Kidney (tissue), 14 donors: ENCODE data around the gene CUEDC1. TPM values are rescaled to one million over a fixed set of nuclear protein-coding genes. Genes with fewer than 3 reads are reported as not detected.

Experiments used
- DNase-seq, 5 donors: peaks; one replicate each; pipeline ENCODE4 v3.0.0-alpha.2; 2013 to 2020
- FAIRE-seq: peaks from 2 replicates; lab custom pipeline; 2012; peaks lifted over from hg19 to GRCh38; lab: Jason Lieb, UNC
- H3K27ac ChIP-seq, 2 donors: one replicate each; pipeline ENCODE4 v1.7.0; 2013; ENCODE audit warnings: low read depth in 2 of 2, low read length in 2 of 2, inconsistent platforms in 1 of 2
- H3K27me3 ChIP-seq: one replicate; pipeline ENCODE4 v1.7.1; 2013; ENCODE audit warnings: low read length, inconsistent platforms; ENCODE audit not compliant: control insufficient read depth, insufficient read depth
- H3K36me3 ChIP-seq, 3 donors: one replicate each; pipeline versions ENCODE4 v1.7.0 to v1.7.1; 2013; ENCODE audit warnings: low read length in 3 of 3, control low read depth in 1 of 3, inconsistent platforms in 1 of 3; ENCODE audit not compliant: insufficient read depth in 3 of 3, control insufficient read depth in 2 of 3
- H3K4me1 ChIP-seq, 3 donors: one replicate each; pipeline versions ENCODE4 v1.7.0 to v1.7.1; 2013; ENCODE audit warnings: low read length in 3 of 3, inconsistent platforms in 1 of 3, low read depth in 1 of 3; ENCODE audit not compliant: control insufficient read depth in 2 of 3, insufficient read depth in 2 of 3
- H3K4me3 ChIP-seq, 3 donors: one replicate each; pipeline versions ENCODE4 v1.7.0 to v1.8.1; 2013; ENCODE audit warnings: low read length in 3 of 3, control low read depth in 1 of 3, inconsistent platforms in 1 of 3
- H3K9ac ChIP-seq, 3 donors: one replicate each; pipeline versions ENCODE4 v1.7.0 to v1.7.1; 2013; ENCODE audit warnings: low read length in 3 of 3, control low read depth in 1 of 3, inconsistent platforms in 1 of 3
- H3K9me3 ChIP-seq, 3 donors: one replicate each; pipeline versions ENCODE4 v1.7.0 to v1.7.1; 2013; ENCODE audit warnings: low read length in 3 of 3, control low read depth in 1 of 3, inconsistent platforms in 1 of 3; ENCODE audit not compliant: control insufficient read depth in 2 of 3, insufficient read depth in 1 of 3
- CTCF ChIP-seq: IDR thresholded peaks from 3 replicates; pipeline ENCODE4 v1.5.1; 2012; ENCODE audit warnings: mild to moderate bottlenecking, moderate library complexity, borderline replicate concordance; ENCODE audit not compliant: insufficient read depth; ENCODE audit errors: extremely low read depth
- intact Hi-C: fragments of 100-400 bp; cut with DNase I; formaldehyde crosslinking; loops from one replicate; pipeline ENCODE4 v1.11.1; 2022
- polyA plus RNA-seq: library from polyadenylated mRNA; stranded (reverse); fragments of 350-450 nt; fragmentation: Illumina TruSeq; extraction: RNeasy Lipid Tissue Mini Kit (QIAGEN cat#74804); gene quantifications from one replicate; pipeline ENCODE4 v1.2.3, GENCODE V29; 2014; ENCODE audit warnings: low read depth, low replicate concordance; ENCODE audit not compliant: insufficient read depth
- total RNA-seq: library from RNA; stranded (reverse); fragmentation: NEBNext Ultra II Directional; extraction: Animal tissue kit (Norgen Biotek cat#: 25700); gene quantifications from one replicate; pipeline ENCODE4 v1.2.1, GENCODE V29; 2021
- donor health status: control.
- donor health status: control.
- donor health status: control.
- donor health status: control.
- donor health status: control.
- donor health status: DM: yes; HTN: yes; CAD: no.
- donor health status: Normal renal cell carcinoma (clear cell type).

The CUEDC1 gene
- total and polyA plus RNA-seq, 2 donors from 2014 or later = 33.0 to 52.3 TPM

GRCh38 chr17:57953705-57954396 is 1.4 kb downstream of the CUEDC1 start:
- no peaks in the 10 kb centered on the region for H3K9me3 ChIP-seq
- H3K9ac ChIP-seq = peak overlapping the region; percentile 22 to 68 (median 29)
- H3K36me3 ChIP-seq = no peaks in the 10 kb centered on the region
- TF ChIP-seq CTCF = no peak
- H3K4me3 ChIP-seq = peak overlapping the region; percentile 44 to 55 (median 50)
- peaks cover 0 to 41% (median 16%) of the 10 kb centered on the region in 3 donors for H3K4me1 ChIP-seq
- H3K27me3 ChIP-seq = no peaks in the 10 kb centered on the region
- DNase-seq = peak in 1 of 5 donors; percentile 54
- FAIRE-seq = no peak
- intact Hi-C loops = no loop called here
- peak overlapping the region; percentile 92 to 96 for H3K27ac ChIP-seq

- intact Hi-C loops = no loop called here
- Histone ChIP-seq H3K27me3 (no peaks in the 10 kb centered on the region), H3K9ac (no peak overlapping the region), H3K4me1 (peaks cover 3 to 46% (median 22%) of the 10 kb centered on the region in 3 donors), H3K4me3 (no peak overlapping the region), H3K36me3 (no peaks in the 10 kb centered on the region), H3K27ac (peak overlapping the region; percentile 92 to 96), H3K9me3 (no peaks in the 10 kb centered on the region)
- no peak for TF ChIP-seq CTCF
- DNase-seq (no peak), FAIRE-seq (no peak)
These were observed 2.0 kb downstream of the CUEDC1 start for GRCh38 chr17:57953219-57953618.

GRCh38 chr17:57949649-57950048 is 5.6 kb downstream of the CUEDC1 start:
- intact Hi-C loops = no loop called here
- peaks cover 12 to 51% (median 36%) of the 10 kb centered on the region in 3 donors for H3K4me1 ChIP-seq
- H3K36me3 ChIP-seq = no peaks in the 10 kb centered on the region
- no peak overlapping the region for H3K9ac ChIP-seq
- no peaks in the 10 kb centered on the region for H3K9me3 ChIP-seq
- TF ChIP-seq CTCF = no peak
- H3K27ac ChIP-seq = peak overlapping the region in 1 of 2 donors; percentile 45
- H3K4me3 ChIP-seq = no peak overlapping the region
- FAIRE-seq = no peak
- no peaks in the 10 kb centered on the region for H3K27me3 ChIP-seq
- no peak for DNase-seq
